Measurements from ENCODE around the gene SPRR5. TPM values are rescaled to one million over a fixed set of nuclear protein-coding genes. Genes with fewer than 3 reads are reported as not detected.

SPRR5 gene
- total and polyA plus RNA-seq, 2 donors (not counting 3 experiments of a cell fraction or from before 2014, with no cell fraction given), result not detected

- dilution Hi-C loops (cut with MboI; ENCODE audit: extremely low pct_ligation_motif_present, low sequenced_read_pairs) (no loop called here), intact Hi-C loops (cut with micrococcal nuclease) (no loop called here)
- Histone ChIP-seq H3K4me3 (replicated peaks in 1 of 3; ENCODE audit: insufficient read depth in 1 of 3, low read depth in 1 of 3, low read length in 3 of 3) (no peak overlapping the region), H3K79me2 (ENCODE audit: control insufficient read depth, insufficient read depth, low read length) (no peaks in the 10 kb centered on the region), H3K27ac (ENCODE audit: insufficient read depth, low read depth, low read length) (no peak overlapping the region), H3K9me1 (replicated peaks; ENCODE audit: control insufficient read depth, extremely low read depth, insufficient read depth, low read length) (no peaks in the 10 kb centered on the region), H3K9me3 (replicated peaks; ENCODE audit: control insufficient read depth, insufficient read depth, low read length) (no peaks in the 10 kb centered on the region), H3K4me2 (ENCODE audit: insufficient read depth, low read length) (no peak overlapping the region), H3K4me1 (ENCODE audit: control insufficient read depth, extremely low read depth, insufficient read depth, low read length) (no peaks in the 10 kb centered on the region), H3K36me3 (ENCODE audit: control insufficient read depth in 2 of 2, extremely low read depth in 1 of 2, insufficient read depth in 2 of 2, low read length in 2 of 2) (no peaks in the 10 kb centered on the region), H3K27me3 (ENCODE audit: control insufficient read depth in 2 of 2, insufficient read depth in 2 of 2, low read length in 2 of 2) (no peaks in the 10 kb centered on the region), H2AFZ (ENCODE audit: low read depth, low read length) (no peak overlapping the region), H4K20me1 (replicated peaks; ENCODE audit: control insufficient read depth, extremely low read depth, insufficient read depth, low read length) (no peaks in the 10 kb centered on the region), H3K9ac (replicated peaks; ENCODE audit: extremely low read depth, insufficient read depth, low read length) (no peak overlapping the region)
- ChIA-PET CTCF (no interaction called here), POLR2A (no interaction called here)
- DNase-seq (ENCODE audit: low read depth, low spot score), result no peak
- TF ChIP-seq GATA2 (IDR thresholded peaks at IDR 0.05; ENCODE audit: insufficient read depth, insufficient read length, low read depth, low read length), result no peak
- no peak for TF ChIP-seq MYC (IDR thresholded peaks at IDR 0.05; ENCODE audit: low read depth, low read length)
- no peak for TF ChIP-seq POLR2A (IDR thresholded peaks at IDR 0.05; ENCODE audit: low read depth, low read length)
- TF ChIP-seq, protein P1, sequence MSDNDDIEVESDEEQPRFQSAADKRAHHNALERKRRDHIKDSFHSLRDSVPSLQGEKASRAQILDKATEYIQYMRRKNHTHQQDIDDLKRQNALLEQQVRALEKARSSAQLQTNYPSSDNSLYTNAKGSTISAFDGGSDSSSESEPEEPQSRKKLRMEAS (IDR thresholded peaks at IDR 0.05; ENCODE audit: insufficient read depth, insufficient read length), result no peak
- TF ChIP-seq FOS (IDR thresholded peaks at IDR 0.05; ENCODE audit: borderline replicate concordance, insufficient read depth, low read length), result no peak
- no peak for TF ChIP-seq EZH2 (IDR thresholded peaks at IDR 0.05; ENCODE audit: borderline replicate concordance, low read depth, low read length, severe bottlenecking)
- TF ChIP-seq CTCF (IDR thresholded peaks at IDR 0.05; ENCODE audit: extremely low read depth in 1 of 2, insufficient read depth in 1 of 2, low read depth in 1 of 2, low read length in 2 of 2), result no peak
- TF ChIP-seq POLR2AphosphoS5 (IDR thresholded peaks at IDR 0.05; ENCODE audit: insufficient read depth, low read depth, low read length), result no peak
- no peak for FAIRE-seq
- no TSS peak for BruUV-seq (replicated peaks)
These were observed 14.7 kb upstream of the SPRR5 start for GRCh38 chr1:152932170-152932811.

All from endothelial cell of umbilical vein (primary cell).